GM13977 (cell line): ENCODE data around the gene ADAMTS16.

Experiments
- DNase-seq: peaks from one replicate; pipeline ENCODE4 v3.0.0; 2012; ENCODE audit warnings: low spot score
- CTCF ChIP-seq: IDR thresholded peaks from 2 replicates; pipeline ENCODE4 v1.5.1; 2012; ENCODE audit warnings: mild to moderate bottlenecking, control low read depth; ENCODE audit not compliant: insufficient read depth; ENCODE audit errors: extremely low read depth, missing control alignments
- in situ Hi-C: fragments of 300-500 bp; cut with MboI; formaldehyde crosslinking; loops from one replicate; pipeline ENCODE4 v1.12.0; 2022; ENCODE audit warnings: low sequenced_read_pairs, low pct_unique_long_range_greater_than_20kb, mixed read lengths, inconsistent platforms; ENCODE audit not compliant: unreplicated experiment

ADAMTS16 gene

DNA sequence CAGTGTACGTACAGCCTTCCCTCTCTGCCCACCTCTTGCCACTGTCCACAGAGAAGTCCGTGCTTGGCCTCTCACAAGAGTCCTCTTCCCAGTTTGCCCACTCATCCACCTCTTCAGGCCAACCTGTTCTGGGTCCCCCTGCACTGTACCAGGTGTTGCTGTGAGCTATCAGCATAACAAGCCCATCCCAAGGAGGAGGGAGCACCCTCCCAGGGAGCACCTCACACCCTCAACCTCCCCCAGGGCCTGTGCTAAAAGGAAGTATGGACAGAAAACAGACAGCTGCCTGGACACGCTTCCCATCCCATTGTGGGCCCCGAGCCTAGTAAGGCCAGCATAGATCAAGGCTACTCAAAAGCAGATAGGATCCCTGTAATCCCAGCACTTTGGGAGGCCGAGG is 168.2 kb downstream of the ADAMTS16 start:
- in situ Hi-C loops = no loop called here
- TF ChIP-seq CTCF = no peak
- no peak for DNase-seq

DNA sequence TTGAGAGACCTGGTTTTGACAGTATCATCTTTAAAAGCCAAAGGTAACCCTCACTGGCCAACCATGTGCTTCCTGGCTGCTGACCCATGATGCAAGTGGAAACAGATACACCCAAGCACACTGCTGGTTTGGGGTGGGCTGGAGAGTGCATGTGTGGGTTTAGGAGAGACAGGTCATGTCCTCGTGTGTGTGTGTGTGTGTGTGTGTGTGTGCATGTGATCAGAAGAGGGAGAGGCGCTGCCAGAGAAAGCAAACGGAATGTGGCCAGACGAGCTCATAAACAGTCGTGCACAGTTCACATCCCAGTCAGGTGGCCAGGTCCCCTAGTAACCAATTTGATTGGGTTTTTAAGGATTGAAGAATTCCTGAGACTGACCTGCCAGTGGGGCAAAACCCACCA is 169.5 kb downstream of the ADAMTS16 start:
- TF ChIP-seq CTCF = no peak
- in situ Hi-C loops = no loop called here
- DNase-seq = no peak

GRCh38 chr5:5313101-5313635 is 173.0 kb downstream of the ADAMTS16 start:
- no peak for DNase-seq
- TF ChIP-seq CTCF = no peak
- in situ Hi-C loops = no loop called here

DNA sequence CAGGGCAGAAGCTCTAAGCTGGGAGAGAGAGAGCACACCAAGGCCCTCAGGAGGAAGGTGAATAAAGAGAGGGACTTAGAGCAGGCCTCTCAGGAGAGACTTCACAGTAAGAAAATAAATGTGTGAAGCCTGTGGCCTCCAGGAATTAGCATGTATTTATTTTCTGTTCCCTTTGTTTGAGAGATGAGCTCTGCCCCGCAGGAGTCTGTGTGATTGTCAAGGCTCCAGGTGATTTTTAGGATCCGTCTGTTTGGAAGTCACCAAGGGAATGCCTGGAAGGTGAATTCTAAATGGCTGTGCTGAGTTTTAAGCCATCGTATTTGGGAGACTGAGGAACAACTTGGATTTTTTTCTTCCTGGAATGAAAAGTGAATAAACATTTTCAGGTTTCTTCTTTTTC is 174.0 kb downstream of the ADAMTS16 start:
- in situ Hi-C loops = no loop called here
- no peak for DNase-seq
- no peak for TF ChIP-seq CTCF

DNA sequence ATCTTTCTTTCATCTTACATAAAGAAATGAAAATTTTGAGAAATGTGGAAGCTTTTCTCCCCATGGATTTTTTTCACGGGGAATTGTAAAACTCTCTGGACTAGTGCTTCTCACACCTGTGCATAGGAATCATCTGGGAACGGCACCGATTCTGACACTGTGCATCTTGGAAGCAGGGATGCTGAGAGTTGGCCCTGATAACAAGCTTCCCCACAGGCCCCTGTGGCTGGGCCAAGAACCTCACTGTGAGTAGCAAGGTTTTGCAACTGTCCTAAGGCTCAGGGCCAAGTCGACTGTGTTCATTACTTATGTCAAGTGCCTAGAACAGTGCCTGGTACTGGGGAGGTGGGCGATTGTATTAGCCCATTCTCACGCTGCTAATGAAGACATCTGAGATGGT is 174.5 kb downstream of the ADAMTS16 start:
- in situ Hi-C loops = no loop called here
- DNase-seq = no peak
- no peak for TF ChIP-seq CTCF

DNA sequence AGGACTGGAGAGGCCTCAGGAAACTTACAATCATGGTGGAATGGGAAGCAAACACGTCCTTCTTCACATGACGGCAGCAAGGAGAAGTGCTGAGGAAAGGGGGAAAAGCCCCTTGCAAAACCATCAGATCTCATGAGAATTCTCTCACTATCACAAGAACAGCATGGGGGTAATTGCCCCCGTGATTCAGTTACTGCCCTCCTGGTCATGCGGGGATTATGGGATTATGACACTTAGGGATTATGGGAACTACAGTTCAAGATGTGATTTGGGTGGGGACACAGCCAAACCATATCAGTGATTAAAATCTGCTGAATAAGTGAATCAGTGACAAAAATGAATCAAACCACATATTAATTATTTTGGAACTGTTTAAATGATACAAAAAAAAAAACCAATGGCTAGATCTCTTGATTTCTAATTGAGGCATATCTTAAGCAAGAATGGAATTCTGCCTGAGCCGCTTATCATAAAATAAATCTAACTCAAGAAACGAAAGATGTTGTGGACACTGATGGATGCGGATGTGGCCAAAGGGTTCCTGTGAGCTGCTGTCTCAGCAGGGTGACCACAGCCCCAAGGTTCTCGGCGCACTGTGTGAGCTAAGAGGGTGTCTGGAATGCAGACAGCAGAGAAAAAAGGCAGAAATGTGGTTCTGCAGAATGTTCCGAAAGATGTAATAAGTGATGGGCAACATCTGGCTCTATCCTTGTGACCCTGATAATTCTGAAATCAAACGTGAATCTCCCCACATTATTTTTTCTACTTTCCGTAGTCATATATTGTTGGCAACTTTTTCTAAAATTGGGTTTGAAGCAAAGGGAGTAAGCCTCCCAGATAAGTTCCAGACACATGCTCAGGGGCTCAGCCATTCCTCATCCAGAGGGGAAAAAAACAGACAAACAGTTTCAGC is 175.2 kb downstream of the ADAMTS16 start:
- in situ Hi-C loops = no loop called here
- no peak for DNase-seq

More for the DNA sequence above, 175.2 kb downstream of the ADAMTS16 start:
- TF ChIP-seq CTCF = no peak
